Epithelial cell of prostate (primary cell): ENCODE data around the gene PRELID3B.

Source experiments
- DNase-seq: peaks from one replicate; pipeline ENCODE4 v3.0.0-alpha.2; 2011; ENCODE audit warnings: low read depth, low spot score
- H3K27ac ChIP-seq: fragments of 450-650 bp; 2 replicates; pipeline ENCODE4 v1.5.1; 2017; ENCODE audit warnings: mild to moderate bottlenecking

The PRELID3B gene

DNA sequence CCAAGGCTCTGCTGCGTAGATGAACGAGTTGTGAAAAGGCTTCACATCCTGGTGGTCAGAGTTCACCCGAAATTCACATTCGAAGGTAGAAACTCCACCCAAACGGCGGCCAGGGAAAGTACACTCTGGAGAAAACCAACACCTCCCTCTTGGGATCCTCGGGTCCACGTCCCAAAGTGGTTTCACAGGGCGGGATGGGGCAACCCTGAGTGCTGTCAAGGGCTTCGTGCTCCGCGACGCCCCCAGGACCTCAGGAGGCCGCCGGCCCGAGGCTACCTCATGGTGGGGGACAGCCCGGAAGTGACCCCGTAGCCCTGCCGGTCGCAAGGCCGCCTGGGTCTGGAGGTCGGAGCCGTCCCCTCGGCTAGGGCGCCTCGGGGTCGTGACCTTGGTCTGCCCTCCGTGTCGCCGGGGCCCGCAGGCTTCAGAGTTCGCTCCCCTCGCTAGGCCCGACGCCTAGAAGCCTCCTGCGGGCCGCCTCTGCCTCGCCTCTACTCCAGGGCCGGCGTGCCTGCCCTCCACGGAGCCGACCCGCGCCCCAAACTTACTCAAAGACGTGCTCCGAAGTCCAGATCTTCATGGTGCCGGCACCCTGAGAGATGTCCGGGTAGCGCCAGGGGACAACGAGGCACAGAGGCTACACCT lies at the start of gene PRELID3B:
TSS of gene PRELID3B (minus strand) at position 636 of the 645 bp plus-strand sequence. CDS start at position 580, 56 bp downstream.
- H3K27ac ChIP-seq: peak within 1 kb of the TSS; percentile 87
- no peak for DNase-seq

DNA sequence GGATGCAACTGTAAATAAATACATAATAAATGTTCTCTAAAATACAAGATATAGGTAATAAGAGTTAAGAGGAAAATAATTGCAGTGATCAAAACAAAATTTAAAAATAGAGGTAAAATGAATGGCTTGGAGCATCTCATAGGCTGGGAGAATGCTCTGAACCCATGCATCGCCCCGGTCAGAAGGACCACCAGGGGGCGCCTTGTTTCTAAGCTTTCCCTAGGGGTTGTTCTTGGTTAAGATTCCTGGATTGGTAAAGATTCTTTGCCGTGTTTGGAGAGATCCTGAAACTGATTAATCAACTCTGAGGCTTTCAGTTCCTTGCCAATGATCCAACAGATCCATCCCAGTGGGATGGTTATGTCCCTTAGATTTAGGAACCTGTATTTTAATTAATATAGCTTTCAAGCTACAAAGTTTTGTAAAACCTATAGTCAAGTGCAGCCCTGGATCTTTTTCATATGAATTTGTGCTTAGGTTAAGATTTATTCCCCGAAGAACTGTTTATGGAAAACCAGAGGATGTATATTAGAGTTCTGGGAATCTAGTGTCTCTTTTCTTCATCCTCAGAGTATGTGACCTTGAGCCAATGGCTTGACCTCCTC lies 45.3 kb upstream of the PRELID3B start:
- H3K27ac ChIP-seq: no peak overlapping the region
- DNase-seq: no peak

DNA sequence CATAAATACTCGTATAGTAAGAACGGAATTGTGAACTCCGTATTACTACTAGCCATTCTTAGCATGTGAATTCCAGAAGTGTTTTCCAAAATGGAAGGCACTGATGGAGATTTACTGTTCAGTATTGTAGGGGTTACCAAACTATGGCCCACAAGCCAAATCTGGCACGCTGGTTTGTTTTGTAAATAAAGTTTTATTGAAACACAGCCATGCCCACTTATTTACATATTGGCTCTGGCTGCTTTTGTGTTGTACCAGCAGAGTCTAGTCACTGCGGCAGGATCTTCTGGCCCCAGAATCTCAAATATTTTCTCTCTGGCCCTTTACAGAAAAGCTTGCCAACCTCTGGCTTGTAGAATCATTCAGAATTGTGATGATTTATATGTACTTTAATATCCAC lies 44.3 kb upstream of the PRELID3B start:
- no peak for DNase-seq
- H3K27ac ChIP-seq: no peak overlapping the region

DNA sequence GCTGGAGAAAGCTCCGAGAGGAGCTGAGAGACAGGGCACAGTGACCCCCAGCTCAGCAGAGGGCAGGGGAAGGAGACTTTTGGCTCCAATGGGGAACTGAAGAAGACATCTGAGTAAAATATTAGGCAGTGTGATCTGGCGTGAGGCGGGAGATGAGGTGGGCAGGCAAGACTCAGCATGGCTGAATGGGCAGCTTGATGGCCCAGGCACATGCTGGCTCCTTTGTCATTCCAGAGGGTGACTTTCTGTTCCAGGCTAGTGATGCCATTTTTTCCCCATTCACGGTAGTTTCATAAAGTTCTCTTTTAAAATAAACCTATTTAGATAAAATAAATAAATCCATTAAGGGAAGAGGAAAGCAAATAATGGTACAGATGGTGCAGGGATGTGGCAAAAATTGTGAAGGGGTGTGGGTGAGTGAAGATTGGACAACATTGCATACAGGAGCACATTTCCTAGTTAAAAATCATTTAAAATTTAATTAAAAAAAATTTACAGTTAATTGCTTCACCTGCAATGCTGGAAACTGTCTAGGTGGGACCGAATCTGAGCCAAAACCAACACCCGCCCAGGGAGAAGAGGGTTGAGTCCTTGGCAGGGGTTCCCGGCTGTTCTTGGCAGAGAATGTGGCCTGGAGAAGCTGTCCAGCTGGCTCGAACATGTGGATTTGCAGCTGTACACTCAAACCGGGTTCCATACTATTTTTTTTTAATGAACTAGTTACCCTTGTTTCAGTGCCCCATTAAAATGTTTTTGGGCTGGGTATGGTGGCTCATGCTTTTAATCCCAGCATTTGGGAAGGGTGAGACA lies 41.7 kb upstream of the PRELID3B start:
- DNase-seq: no peak

DNA sequence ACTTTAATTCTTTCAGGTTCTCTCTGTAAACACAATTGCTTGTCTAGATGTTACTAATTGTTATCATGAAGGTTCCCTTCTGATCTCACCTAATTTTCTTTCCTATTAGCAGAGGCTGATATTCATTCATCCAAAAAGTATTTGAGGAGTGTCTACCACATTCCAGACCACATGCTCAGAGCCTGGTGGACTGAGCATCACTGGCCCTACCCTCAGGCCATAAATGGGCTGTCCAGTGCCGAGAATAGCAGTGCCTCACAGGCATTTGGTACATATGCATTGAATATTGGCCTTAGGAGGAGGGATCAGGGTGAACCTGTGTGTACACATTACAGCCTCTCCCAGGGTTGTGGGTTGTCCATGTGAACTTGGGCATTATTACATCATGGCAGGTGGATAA lies 40.4 kb upstream of the PRELID3B start:
- DNase-seq: no peak
- H3K27ac ChIP-seq: peak overlapping the region; percentile 75

More for the DNA sequence above, 41.7 kb upstream of the PRELID3B start:
- no peak overlapping the region for H3K27ac ChIP-seq

DNA sequence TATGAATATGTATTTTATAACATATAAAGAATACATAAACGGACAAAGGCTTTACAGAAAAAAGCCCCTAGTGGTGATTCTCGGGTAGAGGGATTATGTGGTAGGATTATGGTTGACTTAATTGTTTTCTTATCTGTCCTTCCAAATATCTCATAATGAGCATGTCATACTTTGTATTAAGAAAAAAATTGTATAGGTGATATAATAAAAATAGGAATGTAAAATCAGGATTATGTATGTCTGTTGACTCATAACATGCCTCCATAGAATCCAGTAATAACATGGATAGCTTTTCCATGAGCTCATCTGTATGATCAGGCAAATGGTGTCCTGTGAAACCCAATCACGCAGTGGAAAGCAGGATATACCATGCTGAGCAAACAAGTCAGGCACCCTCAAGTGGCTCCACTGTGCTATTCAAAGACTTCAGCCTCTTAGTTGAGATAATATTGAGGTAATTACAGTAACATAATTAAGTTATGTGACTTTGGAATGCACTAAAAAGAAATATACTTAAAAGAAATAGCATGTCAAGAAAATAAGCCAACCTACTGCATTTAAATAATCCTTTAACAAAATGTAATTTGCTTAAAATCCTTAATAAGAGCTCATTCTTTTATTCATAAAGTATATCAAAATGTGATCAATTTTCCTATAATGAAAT lies 39.6 kb upstream of the PRELID3B start:
- no peak for DNase-seq
- H3K27ac ChIP-seq: peak overlapping the region; percentile 75

DNA sequence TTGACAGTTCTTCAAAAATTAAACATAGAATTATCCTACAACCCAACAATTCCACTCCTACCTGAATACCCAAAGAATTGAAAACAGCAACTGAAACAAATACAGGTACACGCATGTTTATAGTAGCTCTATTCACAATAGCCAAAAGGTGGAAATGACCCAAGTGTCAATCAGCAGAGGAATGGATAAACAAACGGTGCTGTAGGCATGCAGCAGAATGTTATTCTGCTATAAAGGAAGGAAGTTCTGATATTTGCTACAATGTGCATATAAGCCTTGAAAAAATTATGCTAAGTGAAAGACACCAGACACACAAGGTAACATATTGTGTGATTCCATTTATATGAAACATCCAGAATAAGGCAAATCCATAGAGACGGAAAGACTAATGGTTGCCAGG lies 38.5 kb upstream of the PRELID3B start:
- DNase-seq: no peak
- no peak overlapping the region for H3K27ac ChIP-seq

DNA sequence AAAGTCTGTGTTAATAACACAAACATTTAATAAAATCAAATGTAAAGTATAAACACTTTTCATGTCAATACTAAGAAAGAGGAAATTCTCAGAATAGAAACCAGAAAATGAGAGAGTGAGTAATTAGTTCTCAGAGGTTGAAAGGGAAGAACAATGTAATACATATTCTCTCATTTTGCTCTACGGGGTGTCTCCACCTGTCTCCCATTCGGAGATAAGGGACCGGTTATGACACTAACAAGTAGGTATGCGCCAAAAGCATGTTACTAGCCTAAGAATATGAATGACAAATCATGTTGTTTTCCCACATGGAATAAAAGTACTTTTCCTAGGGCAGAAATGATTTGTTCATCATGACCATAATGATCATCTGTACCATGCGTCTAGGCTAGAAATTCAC lies 35.6 kb upstream of the PRELID3B start:
- no peak overlapping the region for H3K27ac ChIP-seq
- no peak for DNase-seq

DNA sequence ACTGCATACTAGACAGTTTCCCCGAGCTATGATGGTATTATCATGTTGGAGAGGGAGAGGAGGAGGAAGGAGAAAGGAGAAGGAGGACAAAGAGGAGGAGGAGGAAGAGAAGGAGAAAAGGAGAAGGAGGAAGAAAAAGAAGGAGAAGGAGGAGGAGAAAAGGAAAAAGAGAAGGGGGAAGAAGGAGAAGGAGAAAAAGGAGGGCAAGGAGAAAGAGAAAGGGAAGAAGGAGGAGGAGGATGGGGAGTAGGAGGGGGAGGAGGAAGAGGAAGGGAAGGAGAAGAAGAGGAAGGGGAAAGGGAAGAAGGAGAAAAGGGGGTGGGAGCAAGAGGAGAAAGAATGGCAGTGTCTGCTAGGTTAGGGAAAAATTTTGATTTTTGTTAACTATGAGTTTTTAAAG lies 35.1 kb upstream of the PRELID3B start:
- DNase-seq: no peak
- H3K27ac ChIP-seq: no peak overlapping the region

DNA sequence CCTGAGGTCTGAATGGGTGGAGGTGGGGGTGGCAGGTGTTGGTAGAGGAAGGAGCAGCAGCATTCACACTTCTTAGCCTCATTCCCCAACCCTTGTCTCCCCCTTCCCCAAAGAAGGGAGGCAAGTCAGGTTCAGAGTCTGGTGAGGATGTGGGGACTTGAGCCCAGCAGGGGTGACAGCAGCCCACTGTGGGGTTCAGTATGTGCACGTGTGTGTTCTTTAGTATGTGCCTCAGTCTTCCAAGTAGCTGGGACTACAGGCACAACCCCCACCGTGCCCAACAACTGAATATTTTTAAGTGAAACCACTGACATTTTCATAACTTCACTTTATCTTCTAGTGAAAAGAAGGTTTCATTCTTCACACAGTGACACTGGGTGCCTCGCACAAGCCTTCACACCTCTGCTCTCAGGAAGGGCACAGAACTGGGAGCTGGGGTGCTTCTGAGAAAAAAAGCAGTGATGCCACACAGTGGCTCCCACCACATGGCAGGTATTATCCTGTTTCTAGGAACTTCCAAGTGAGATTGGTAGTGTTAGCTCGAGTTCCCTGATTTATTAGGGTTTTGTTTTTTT lies 33.4 kb upstream of the PRELID3B start:
- no peak overlapping the region for H3K27ac ChIP-seq
- DNase-seq: no peak

DNA sequence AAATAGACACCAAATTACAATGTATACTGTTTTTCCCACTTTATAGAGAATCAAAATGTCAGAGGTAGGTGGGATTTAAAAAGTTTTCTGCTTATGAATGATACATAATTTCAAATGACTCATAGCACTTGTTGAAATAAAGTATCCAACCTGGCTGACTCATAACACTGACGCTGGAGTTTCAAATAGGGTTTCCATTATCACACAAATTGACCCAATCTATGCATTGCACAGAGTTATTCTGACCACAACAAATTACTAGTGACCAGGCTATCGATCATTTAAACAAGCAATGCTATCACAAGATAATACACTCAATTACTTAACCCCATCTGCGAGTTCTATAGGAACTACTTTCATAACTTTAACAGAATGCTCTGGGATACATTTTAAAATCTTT lies 31.9 kb upstream of the PRELID3B start:
- DNase-seq: no peak
- H3K27ac ChIP-seq: no peak overlapping the region

DNA sequence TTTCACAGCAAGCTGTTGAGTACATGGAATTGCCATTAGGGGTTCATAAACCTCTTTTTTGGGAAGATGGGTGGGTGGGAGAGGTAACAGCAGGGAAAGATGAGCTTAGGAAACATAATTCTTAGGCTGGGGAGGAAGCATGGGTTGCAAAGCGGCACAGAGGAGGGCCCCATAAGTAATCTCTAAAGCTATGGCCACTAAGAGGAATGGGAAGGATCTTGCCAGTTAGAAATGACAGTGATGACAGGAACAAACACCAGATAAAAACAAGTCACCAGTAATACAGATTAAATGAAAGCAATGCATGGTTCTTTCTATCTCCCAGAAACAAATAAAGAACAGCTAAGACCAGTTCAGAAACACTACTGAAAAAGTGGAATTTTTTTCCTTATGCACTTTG lies 31.0 kb upstream of the PRELID3B start:
- DNase-seq: no peak
- no peak overlapping the region for H3K27ac ChIP-seq

DNA sequence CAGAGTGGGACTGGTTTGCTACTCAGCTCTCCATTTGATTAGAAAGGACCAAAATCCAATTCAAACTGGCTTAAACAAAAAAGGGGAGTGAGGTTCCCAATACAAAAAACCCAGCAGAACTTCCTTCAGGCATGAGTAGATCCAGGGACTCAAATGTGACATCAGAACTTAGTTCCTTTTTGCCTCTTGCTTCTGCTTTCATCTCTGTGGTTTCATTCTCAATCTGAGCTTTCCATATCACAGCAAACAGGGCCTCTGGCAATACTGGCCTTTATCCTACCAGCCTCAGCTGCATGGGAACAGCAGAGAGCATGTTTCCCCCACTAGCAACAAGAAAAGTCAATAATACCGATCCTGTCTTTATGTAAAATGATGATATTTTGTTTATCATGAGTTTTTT lies 28.6 kb upstream of the PRELID3B start:
- no peak for DNase-seq
- H3K27ac ChIP-seq: no peak overlapping the region

DNA sequence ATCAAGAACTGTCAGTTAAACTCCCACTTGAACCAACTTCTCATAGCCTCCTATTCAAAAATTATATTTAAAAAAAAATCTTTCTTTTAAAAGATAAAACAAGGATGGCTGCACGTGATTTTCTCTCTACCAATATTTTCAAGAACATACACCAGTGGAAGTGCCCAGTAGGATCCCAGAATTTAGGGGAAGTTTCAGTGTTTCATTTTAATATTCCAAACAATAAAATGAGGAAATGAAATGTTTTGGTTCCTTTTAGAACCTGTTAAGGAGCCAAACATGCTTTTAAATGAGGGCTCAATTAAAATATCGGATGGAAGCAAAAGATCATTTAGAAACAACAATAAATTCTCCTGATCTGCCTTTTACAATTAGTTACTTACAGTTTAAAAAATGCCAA lies 26.4 kb upstream of the PRELID3B start:
- H3K27ac ChIP-seq: no peak overlapping the region
- DNase-seq: no peak

DNA sequence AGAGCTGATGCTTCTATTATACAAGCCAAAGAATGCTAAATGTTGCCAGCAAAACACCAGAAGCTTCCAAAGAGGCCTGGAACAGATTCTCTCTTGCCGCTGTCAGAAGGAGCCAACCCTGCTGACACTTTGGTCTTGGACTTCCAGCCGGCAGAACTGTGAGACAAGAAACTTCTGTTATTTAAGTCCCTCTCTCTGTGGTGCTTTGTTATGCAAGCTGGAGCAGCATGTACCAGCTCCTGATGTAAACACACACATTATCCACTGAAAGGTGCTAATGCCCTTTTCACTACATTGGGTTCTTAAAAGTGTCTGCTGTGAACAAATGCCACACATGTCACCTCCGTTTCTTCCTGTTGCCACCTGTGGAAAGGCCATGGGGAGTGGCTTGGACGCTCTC lies 25.9 kb upstream of the PRELID3B start:
- H3K27ac ChIP-seq: no peak overlapping the region
- no peak for DNase-seq

DNA sequence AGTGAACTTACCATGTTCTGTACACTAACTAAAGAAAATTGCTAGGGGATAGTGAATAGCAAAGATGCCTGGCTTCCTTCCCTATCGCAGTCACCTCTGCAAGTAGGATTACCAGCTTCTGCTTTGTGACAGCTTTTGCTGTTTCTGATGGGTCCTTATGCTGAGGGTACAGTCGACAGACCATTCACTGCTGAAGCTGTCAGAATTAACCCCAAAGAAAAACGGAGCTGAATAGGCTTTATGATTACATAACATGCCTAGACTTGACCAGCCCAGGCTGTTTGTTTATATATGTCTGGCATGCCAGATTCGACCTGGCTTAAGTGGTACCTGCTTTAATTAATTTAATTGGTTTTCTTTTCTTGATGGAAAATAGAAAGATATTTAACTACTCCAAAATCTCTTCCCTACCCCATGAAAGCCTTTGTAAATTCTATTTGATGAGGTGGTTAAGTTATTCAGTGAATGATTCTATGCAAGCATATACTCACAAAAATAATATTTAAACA lies 21.7 kb upstream of the PRELID3B start:
- peak overlapping the region; percentile 42 for H3K27ac ChIP-seq
- no peak for DNase-seq

DNA sequence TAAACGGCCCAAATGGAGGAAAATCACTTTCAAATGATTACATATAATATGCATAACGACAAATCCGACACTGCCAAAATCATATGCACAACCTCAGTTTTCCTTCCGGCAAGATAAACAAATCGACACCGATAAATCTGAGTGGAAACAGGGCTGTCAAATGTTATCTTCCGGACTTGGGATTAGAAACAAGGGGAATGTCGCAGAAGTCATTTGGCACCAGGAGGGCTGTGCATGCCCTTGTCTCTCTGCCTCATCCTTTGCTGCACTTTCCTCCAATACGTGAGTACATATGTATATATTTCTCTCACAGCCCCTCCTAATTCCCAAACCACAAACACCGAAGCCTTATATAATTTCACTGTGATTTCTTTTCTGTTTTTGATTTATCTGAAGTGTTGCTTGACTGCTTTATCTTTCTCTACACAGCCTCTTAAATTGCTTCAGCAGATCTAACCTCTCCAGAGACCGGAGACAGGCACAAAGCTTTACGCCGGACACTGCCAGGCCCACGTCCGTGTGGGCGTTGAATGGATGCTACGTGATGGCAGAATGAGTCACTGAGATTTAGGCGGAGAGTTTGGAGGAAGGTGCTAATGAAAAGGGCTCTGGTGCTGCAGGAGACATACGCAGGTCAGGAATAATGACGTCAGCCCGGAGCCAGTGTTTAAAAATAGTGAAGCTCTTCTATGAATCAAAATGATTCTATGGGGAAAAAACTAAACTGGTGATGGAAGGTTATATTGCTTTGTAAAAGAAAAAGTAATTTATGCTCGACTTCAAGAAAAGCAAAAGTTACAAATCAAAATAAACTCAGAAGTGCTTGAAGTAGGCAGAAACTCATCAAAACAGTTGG lies 21.0 kb upstream of the PRELID3B start:
- peak overlapping the region; percentile 42 for H3K27ac ChIP-seq
- no peak for DNase-seq

DNA sequence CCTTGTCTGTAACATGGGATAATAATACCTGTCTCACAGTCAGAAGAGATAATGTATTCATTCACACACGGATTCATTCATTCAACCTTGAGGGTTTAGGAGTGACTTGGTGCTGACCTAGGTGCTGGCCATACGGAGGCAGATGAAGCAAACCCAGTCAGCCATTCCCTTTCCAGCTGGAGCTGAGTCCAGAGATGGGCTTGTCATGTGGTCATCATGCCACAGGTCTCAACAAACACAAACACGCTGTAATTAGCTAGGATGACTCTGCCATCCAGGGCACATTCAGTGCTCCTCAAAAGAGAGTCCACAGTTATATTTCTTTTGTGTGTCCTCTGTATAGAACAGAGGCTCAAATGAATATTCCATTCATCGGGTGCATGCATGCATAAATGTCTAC lies 19.5 kb upstream of the PRELID3B start:
- H3K27ac ChIP-seq: no peak overlapping the region
- DNase-seq: no peak

DNA sequence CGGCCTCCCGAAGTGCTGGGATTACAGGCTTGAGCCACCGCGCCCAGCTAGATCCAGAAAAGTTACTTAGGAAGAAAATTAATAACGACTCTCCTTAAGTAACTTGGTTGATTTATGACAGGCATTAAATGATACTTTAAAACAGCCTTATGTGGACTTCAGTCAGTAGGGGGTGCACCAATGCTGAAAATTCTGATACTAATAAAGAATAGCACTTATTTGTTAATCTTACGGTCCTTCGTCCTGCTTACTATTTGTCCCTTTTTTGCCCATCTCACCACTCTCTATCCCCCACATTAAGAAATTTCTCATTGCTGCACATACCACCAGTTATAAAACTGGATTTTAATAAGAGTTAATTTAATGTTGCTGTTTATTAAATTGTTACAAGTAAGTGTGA lies 12.7 kb upstream of the PRELID3B start:
- no peak for DNase-seq
- H3K27ac ChIP-seq: no peak overlapping the region
